Thyroid gland (tissue), 4 donors: Measurements from ENCODE around the gene CHTF18. TPM values are rescaled to one million over a fixed set of nuclear protein-coding genes. Genes with fewer than 3 reads are reported as not detected.

Experiments
- DNase-seq, 2 donors: peaks; one replicate each; pipeline ENCODE4 v3.0.0-alpha.2; 2019
- H3K27ac ChIP-seq, 3 donors: fragments of 200-600 bp; sonication (generic); 1 replicate in 2 of 3; 2 replicates in 1 of 3; pipeline ENCODE4 v1.5.1; 2016 to 2019; ENCODE audit warnings: mild to moderate bottlenecking in 1 of 3, moderate library complexity in 1 of 3
- H3K27me3 ChIP-seq: fragments of 200-600 bp; sonication (generic); one replicate; pipeline ENCODE4 v1.5.1; 2019
- H3K36me3 ChIP-seq, 2 donors: fragments of 200-600 bp; sonication (generic); one replicate each; pipeline ENCODE4 v1.5.1; 2016 to 2019
- H3K4me1 ChIP-seq, 2 donors: fragments of 200-600 bp; sonication (generic); one replicate each; pipeline ENCODE4 v1.5.1; 2017 to 2019
- H3K4me3 ChIP-seq, 3 donors: fragments of 200-600 bp; sonication (generic); replicated peaks in 1 of 3; 1 replicate in 2 of 3; 2 replicates in 1 of 3; pipeline ENCODE4 v1.5.1; 2016; ENCODE audit warnings: mild to moderate bottlenecking in 1 of 3
- H3K9me3 ChIP-seq: fragments of 200-600 bp; sonication (generic); one replicate; pipeline ENCODE4 v1.5.1; 2017
- POLR2A ChIP-seq, 2 donors: fragments of 450-650 bp; IDR thresholded peaks; one replicate each; pipeline ENCODE4 v1.6.1; 2017; ENCODE audit warnings: antibody characterized with exemption in 2 of 2, mild to moderate bottlenecking in 2 of 2, moderate library complexity in 1 of 2
- WGBS, 2 donors: methylation state at CpG; one replicate each; pipeline ENCODE4 v1.1.5; 2017; 5-methylcytosine and 5-hydroxymethylcytosine counted together
- intact Hi-C: fragments of 100-400 bp; cut with DNase I; formaldehyde crosslinking; loops from one replicate; pipeline ENCODE4 v1.15.1; 2023
- total RNA-seq, 4 donors: library from RNA; depleted of rRNA; stranded (reverse); fragments of >200 nt; gene quantifications; one replicate each; pipeline ENCODE4 v1.2.3, GENCODE V29; 2016
- TF ChIP-seq, protein P1 (sequence below), 6 experiments: fragments of 200-600 bp in 3 of 6; fragments of 450-650 bp in 3 of 6; sonication (generic) in 3 of 6; IDR thresholded peaks; one replicate each; pipeline ENCODE4 v1.5.1; 2016 to 2019; ENCODE audit warnings: antibody characterized with exemption in 6 of 6, mild to moderate bottlenecking in 2 of 6, inconsistent platforms in 1 of 6, moderate library complexity in 1 of 6

Gene CHTF18
- total RNA-seq, 4 donors from 2014 or later = 10.1 to 14.6 (median 11.7) TPM

- DNase-seq = no peak
- H3K4me1 ChIP-seq = peaks cover 0 to 5% of the 10 kb centered on the region in 2 donors
- H3K27me3 ChIP-seq = no peaks in the 10 kb centered on the region
- peaks cover 0 to 5% of the 10 kb centered on the region in 2 donors for H3K36me3 ChIP-seq
- no peak overlapping the region for H3K27ac ChIP-seq
- 74 to 76% methylated on average over 3 to 13 of the region's 19 CpGs for WGBS, 2 donors
- H3K4me3 ChIP-seq = no peak overlapping the region
- intact Hi-C loops = no loop called here
- TF ChIP-seq, protein P1, sequence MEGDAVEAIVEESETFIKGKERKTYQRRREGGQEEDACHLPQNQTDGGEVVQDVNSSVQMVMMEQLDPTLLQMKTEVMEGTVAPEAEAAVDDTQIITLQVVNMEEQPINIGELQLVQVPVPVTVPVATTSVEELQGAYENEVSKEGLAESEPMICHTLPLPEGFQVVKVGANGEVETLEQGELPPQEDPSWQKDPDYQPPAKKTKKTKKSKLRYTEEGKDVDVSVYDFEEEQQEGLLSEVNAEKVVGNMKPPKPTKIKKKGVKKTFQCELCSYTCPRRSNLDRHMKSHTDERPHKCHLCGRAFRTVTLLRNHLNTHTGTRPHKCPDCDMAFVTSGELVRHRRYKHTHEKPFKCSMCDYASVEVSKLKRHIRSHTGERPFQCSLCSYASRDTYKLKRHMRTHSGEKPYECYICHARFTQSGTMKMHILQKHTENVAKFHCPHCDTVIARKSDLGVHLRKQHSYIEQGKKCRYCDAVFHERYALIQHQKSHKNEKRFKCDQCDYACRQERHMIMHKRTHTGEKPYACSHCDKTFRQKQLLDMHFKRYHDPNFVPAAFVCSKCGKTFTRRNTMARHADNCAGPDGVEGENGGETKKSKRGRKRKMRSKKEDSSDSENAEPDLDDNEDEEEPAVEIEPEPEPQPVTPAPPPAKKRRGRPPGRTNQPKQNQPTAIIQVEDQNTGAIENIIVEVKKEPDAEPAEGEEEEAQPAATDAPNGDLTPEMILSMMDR (IDR thresholded peaks at IDR 0.05) = no peak
- TF ChIP-seq POLR2A (IDR thresholded peaks at IDR 0.05) = no peak
- no peaks in the 10 kb centered on the region for H3K9me3 ChIP-seq
Measured at GRCh38 chr16:781346-782010, 6.9 kb upstream of the CHTF18 start.

DNA sequence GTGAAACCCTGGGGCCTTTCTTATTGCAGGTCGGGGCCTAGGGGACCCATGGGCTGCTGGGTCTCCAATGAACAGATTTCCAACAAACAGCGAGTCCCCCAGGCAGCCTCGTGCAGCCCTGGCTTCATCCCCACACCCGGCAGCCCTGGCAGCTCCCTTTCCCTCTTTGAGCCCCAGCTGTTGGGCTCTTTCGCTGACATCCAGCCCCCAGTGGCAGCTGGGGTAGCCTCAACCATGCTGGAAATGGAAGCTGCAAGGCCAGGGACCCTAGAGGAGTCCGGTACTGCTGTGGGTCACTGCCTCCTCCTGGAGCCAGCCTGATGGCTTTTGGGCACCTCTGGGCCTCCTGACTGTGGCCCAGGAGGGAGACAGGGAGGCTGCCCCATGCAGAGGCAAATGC is 6.2 kb upstream of the CHTF18 start:
- H3K4me3 ChIP-seq = no peak overlapping the region
- peaks cover under 1 to 9% of the 10 kb centered on the region in 2 donors for H3K4me1 ChIP-seq
- H3K27me3 ChIP-seq = no peaks in the 10 kb centered on the region
- intact Hi-C loops = no loop called here
- DNase-seq = no peak
- no peak for TF ChIP-seq POLR2A (IDR thresholded peaks at IDR 0.05)
- TF ChIP-seq, protein P1 (IDR thresholded peaks at IDR 0.05) = no peak
- peaks cover 0 to 6% of the 10 kb centered on the region in 2 donors for H3K36me3 ChIP-seq
- 62 to 70% methylated on average over 5 of the region's 6 CpGs for WGBS, 2 donors
- H3K27ac ChIP-seq = no peak overlapping the region
- H3K9me3 ChIP-seq = no peaks in the 10 kb centered on the region

DNA sequence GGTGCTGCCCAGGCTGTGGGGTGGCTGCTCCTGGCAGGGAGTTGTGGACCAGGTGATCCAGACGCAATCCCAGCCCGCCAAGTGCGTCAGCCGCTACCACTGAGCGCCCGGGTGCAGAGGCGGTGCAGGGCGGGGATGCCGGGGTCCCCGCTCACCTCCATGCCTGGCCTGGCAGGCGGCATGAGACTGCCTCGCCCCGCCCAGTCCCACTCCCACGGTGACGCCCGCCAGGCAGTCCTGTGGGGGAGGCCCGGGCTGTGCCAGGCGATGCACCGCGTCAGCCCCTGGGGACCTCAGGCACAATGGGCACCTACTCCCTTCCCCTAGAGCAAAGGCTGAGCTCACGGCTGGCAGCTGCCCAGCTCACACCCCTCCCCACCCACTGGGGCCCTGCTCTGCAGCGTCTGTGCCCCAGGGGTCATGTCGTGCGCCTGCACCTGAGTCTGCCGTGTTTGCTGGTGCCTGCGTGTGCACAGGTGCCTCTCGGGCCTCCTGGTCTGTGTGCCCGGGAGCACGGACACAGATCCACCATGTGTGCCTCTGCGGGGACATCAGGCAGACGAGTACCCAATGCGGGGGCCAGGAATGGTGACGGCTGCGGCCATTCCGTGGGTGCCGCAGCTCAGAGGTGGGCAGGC is 5.5 kb upstream of the CHTF18 start:
- intact Hi-C loops = no loop called here
- no peak for DNase-seq
- WGBS, 2 donors = 72 to 78% methylated on average over 12 to 15 of the region's 36 CpGs
- H3K9me3 ChIP-seq = no peaks in the 10 kb centered on the region
- H3K4me3 ChIP-seq = no peak overlapping the region
- H3K4me1 ChIP-seq = peaks cover 7 to 15% of the 10 kb centered on the region in 2 donors
- H3K36me3 ChIP-seq = peaks cover 0 to 6% of the 10 kb centered on the region in 2 donors
- TF ChIP-seq POLR2A (IDR thresholded peaks at IDR 0.05) = no peak
- TF ChIP-seq, protein P1 (IDR thresholded peaks at IDR 0.05) = no peak
- H3K27me3 ChIP-seq = no peaks in the 10 kb centered on the region
- H3K27ac ChIP-seq = no peak overlapping the region

DNA sequence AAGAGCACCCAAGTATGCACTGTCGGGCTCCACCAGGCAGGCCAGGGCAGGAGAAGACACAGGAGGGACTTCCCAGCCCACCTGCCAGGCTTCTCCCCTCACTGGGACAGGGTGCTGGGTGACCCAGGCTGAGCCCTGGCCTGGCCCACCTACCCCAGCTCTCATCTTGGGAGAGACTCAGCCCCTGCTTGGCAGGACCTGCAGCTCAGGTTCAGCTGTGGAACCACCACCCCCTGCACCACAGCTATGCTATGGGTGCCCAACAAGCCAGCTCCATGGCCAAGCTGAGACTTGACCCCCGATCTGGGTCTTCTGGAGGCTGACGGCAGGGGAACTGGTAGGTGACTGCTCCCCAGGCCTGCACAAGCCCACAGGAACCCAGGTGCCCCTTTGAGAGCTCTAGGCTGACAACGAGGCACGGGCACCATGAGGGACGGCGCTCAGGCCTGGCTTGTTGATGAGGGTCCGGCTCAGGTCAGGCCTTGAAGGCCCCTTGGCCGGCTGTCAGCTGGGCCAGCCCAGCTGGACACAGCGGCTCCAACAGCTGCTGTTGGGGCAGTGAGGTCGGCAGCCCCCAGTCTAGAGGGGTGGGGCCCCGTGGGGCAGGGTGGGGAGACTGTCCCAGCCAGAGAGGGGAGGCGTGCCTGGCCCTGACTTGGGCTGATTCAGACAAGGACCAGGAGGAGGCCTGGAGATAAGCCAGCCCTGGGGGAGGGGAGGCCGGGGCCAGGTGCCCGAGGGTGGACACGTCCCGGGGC is 4.8 kb upstream of the CHTF18 start:
- TF ChIP-seq POLR2A (IDR thresholded peaks at IDR 0.05) = no peak
- TF ChIP-seq, protein P1 (IDR thresholded peaks at IDR 0.05) = no peak
- H3K36me3 ChIP-seq = peaks cover 0 to 6% of the 10 kb centered on the region in 2 donors
- no peaks in the 10 kb centered on the region for H3K27me3 ChIP-seq
- WGBS, 2 donors = 37 to 43% methylated on average over 10 to 15 of the region's 17 CpGs
- no peak overlapping the region for H3K27ac ChIP-seq
- no peaks in the 10 kb centered on the region for H3K9me3 ChIP-seq
- peak; percentile 23 to 28 for DNase-seq
- intact Hi-C loops = loop anchor here (2.0 kb wide), 1 partner anchor 73 kb away; no protein-coding TSS in a partner anchor
- no peak overlapping the region for H3K4me3 ChIP-seq
- peaks cover 7 to 15% of the 10 kb centered on the region in 2 donors for H3K4me1 ChIP-seq
